OCI-LY7 (cell line): ENCODE measurements around the gene ANKRD44. TPM values are rescaled to one million over a fixed set of nuclear protein-coding genes. Genes with fewer than 3 reads are reported as not detected.

Source experiments
- BruUV-seq: library from RNA; stranded (reverse); fragments of 400-500 nt; replicated peaks from 2 replicates; lab custom pipeline; 2021; lab: Mats Ljungman, UMichigan
- CTCF ChIA-PET: fragments of 300-600 bp; sonication (Branson Sonifier 250); formaldehyde crosslinking; loops from one replicate; lab custom pipeline; 2022; ENCODE audit warnings: antibody characterized with exemption; ENCODE audit not compliant: unreplicated experiment; lab: Charles Lee
- POLR2A ChIA-PET: fragments of 300-600 bp; sonication (Branson Sonifier 250); formaldehyde crosslinking; loops from one replicate; lab custom pipeline; 2022; ENCODE audit warnings: antibody characterized with exemption; lab: Charles Lee
- DNase-seq: peaks from one replicate; pipeline ENCODE4 v3.0.0-alpha.2; 2015; ENCODE audit warnings: low spot score
- H2AFZ ChIP-seq: fragments of 200-600 bp; sonication (generic), shearing (Covaris generic); 2 replicates; pipeline ENCODE4 v1.6.1; 2014; ENCODE audit warnings: mild to moderate bottlenecking, antibody characterized with exemption, low read length, moderate library complexity
- H3K27ac ChIP-seq: fragments of 200-600 bp; sonication (generic); 2 replicates; pipeline ENCODE4 v1.5.1; 2014; ENCODE audit warnings: mixed run types, low read depth, mild to moderate bottlenecking, moderate library complexity, low read length, inconsistent platforms; ENCODE audit not compliant: poor library complexity, severe bottlenecking
- H3K36me3 ChIP-seq: fragments of 200-600 bp; sonication (generic); 2 replicates; pipeline ENCODE4 v1.6.1; 2014; ENCODE audit warnings: mild to moderate bottlenecking, antibody characterized with exemption, low read length, moderate library complexity, mixed read lengths; ENCODE audit not compliant: insufficient read depth
- H3K4me1 ChIP-seq: fragments of 200-600 bp; sonication (generic); 2 replicates; pipeline ENCODE4 v1.5.1; 2014; ENCODE audit warnings: mild to moderate bottlenecking, low read length; ENCODE audit not compliant: insufficient read depth, poor library complexity, severe bottlenecking
- H3K4me2 ChIP-seq: fragments of 200-600 bp; sonication (generic); 2 replicates; pipeline ENCODE4 v1.6.1; 2014; ENCODE audit warnings: mild to moderate bottlenecking, low read length
- H3K4me3 ChIP-seq: fragments of 200-600 bp; sonication (generic); 2 replicates; pipeline ENCODE4 v1.5.1; 2014; ENCODE audit warnings: mild to moderate bottlenecking, low read depth, low read length; ENCODE audit not compliant: poor library complexity, severe bottlenecking
- H3K79me2 ChIP-seq: fragments of 200-600 bp; sonication (generic); 2 replicates; pipeline ENCODE4 v1.6.1; 2016; ENCODE audit warnings: low read depth, mild to moderate bottlenecking, low read length, moderate library complexity, mixed read lengths; ENCODE audit not compliant: insufficient read depth
- H3K9me2 ChIP-seq: fragments of 200-600 bp; sonication (generic); 2 replicates; pipeline ENCODE4 v1.6.1; 2016; ENCODE audit warnings: mild to moderate bottlenecking, low read length, mixed read lengths; ENCODE audit not compliant: insufficient read depth
- H3K9me3 ChIP-seq: fragments of 200-600 bp; sonication (generic); 2 replicates; pipeline ENCODE4 v1.6.1; 2014; ENCODE audit warnings: mild to moderate bottlenecking, mixed run types, low read length, mixed read lengths
- H4K20me1 ChIP-seq: fragments of 200-600 bp; sonication (generic); 2 replicates; pipeline ENCODE4 v1.6.1; 2014; ENCODE audit warnings: mild to moderate bottlenecking, antibody characterized with exemption, low read length, moderate library complexity, mixed read lengths; ENCODE audit not compliant: insufficient read depth
- CTCF ChIP-seq: fragments of 200-600 bp; sonication (generic); conservative IDR thresholded peaks from 2 replicates; pipeline ENCODE4 v1.5.1; 2014; ENCODE audit warnings: mild to moderate bottlenecking, antibody characterized with exemption, low read length, moderate library complexity, mixed read lengths
- EZH2phosphoT487 ChIP-seq: fragments of 200-600 bp; sonication (generic); IDR thresholded peaks from 2 replicates; pipeline ENCODE4 v1.6.1; 2018; ENCODE audit warnings: low read depth, borderline replicate concordance, mild to moderate bottlenecking, mixed run types, antibody characterized with exemption, low read length, moderate library complexity, mixed read lengths
- intact Hi-C: fragments of 100-400 bp; cut with micrococcal nuclease; formaldehyde crosslinking; loops from one replicate; pipeline ENCODE4 v1.10.0; 2022; ENCODE audit not compliant: unreplicated experiment
- total RNA-seq, 2 experiments: library from RNA; depleted of rRNA in 1 of 2; stranded (reverse); fragments of >200 nt in 1 of 2; shearing (Covaris generic) in 1 of 2; gene quantifications; 2 replicates each; pipeline ENCODE4 v1.2.3, GENCODE V29; 2014 to 2022

The ANKRD44 gene
- total RNA-seq, 2 experiments from 2014 or later: 69.4 to 73.7 TPM

DNA sequence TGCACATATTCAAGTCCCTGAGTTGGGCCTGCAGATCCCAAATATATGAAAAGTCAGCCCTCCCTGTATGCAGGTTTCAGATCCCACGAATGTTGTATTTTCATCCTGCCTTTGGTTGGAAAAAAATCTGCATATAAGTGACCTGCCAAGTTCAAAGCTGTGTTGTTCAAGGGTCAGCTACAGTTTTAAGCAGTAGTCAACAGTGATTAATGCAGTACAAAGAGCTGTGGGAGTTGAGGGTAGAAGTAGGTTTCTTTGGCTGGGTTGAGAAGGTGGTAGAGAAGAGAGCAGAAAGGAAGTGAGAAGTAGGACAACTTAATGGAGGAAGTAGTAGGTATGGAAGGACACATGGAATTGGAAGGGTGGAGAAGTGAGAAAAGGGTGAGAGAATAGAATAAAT, 127.9 kb downstream of the ANKRD44 start:
- Histone ChIP-seq H3K4me1 (no peaks in the 10 kb centered on the region), H2AFZ (no peak overlapping the region), H3K9me2 (no peaks in the 10 kb centered on the region), H3K79me2 (no peaks in the 10 kb centered on the region), H3K4me2 (no peak overlapping the region), H3K36me3 (peaks cover 16% of the 10 kb centered on the region), H3K4me3 (no peak overlapping the region), H3K27ac (no peak overlapping the region), H3K9me3 (no peaks in the 10 kb centered on the region), H4K20me1 (no peaks in the 10 kb centered on the region)
- ChIA-PET POLR2A (interaction anchor here (1.2 to 1.4 kb wide), 3 partner anchors 16 to 125 kb away, joined by 3 to 5 read pairs (median 3); no protein-coding TSS in a partner anchor), CTCF (no interaction called here)
- TF ChIP-seq CTCF (no peak), EZH2phosphoT487 (no peak)
- no peak for DNase-seq
- no TSS peak for BruUV-seq
- intact Hi-C loops: no loop called here

- no peaks in the 10 kb centered on the region for H3K9me3 ChIP-seq
- H3K4me1 ChIP-seq: no peaks in the 10 kb centered on the region
- CTCF ChIA-PET: interaction anchor here (1.1 to 1.3 kb wide), 2 partner anchors 13 to 68 kb away, joined by 3 read pairs; no protein-coding TSS in a partner anchor
- POLR2A ChIA-PET: interaction anchor here (0.6 to 1.4 kb wide), 7 partner anchors 10 to 286 kb away, joined by 3 to 4 read pairs (median 3); no protein-coding TSS in a partner anchor
- H4K20me1 ChIP-seq: no peaks in the 10 kb centered on the region
- no peak overlapping the region for H3K27ac ChIP-seq
- no peaks in the 10 kb centered on the region for H3K9me2 ChIP-seq
- intact Hi-C loops: no loop called here
- no peak overlapping the region for H2AFZ ChIP-seq
- H3K79me2 ChIP-seq: no peaks in the 10 kb centered on the region
- no peak for TF ChIP-seq EZH2phosphoT487
- TF ChIP-seq CTCF: no peak
- BruUV-seq: no TSS peak
- H3K4me2 ChIP-seq: no peak overlapping the region
- DNase-seq: no peak
- H3K36me3 ChIP-seq: peaks cover 16% of the 10 kb centered on the region
- H3K4me3 ChIP-seq: no peak overlapping the region
These were observed 129.1 kb downstream of the ANKRD44 start for GRCh38 chr2:197181491-197181890.

DNA sequence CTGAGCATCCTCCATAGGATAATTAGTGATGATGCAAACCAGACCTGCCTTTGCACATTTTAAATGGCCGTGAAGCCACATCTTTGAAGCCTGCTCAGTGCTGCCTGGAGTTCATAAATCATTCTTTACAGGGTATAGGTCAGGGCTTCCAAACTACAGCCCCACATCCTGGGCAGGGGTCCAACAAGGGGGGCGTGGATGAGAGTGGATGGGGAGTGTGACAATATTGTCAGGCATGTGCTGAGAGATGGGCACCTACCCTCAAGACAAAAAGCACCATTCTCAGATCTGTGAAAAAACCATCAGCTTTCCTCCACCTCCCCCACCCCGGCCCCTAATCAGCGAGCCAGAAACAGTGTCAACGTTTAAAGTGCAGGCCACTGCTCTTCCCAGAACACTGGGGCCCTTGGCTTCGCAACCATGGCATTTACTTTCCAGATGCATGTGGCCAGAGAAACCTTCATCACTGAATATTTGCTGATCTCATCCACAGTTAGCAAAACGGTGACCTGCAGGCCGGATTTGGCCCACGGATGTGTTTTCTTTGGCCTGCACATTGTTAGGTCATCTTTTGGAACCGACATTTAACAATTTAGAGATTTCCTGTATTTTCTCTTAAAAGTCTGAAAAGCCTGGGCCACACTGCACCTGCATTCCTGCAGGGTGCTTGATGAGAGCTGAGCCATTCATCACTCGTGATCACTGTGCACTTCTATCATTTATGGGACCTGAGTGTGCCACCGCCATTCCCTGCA, 130.7 kb downstream of the ANKRD44 start:
- H3K36me3 ChIP-seq: peaks cover 3% of the 10 kb centered on the region; the same call in 1 of the 2 replicates
- no peaks in the 10 kb centered on the region for H3K4me1 ChIP-seq

More for the DNA sequence above, 130.7 kb downstream of the ANKRD44 start:
- Histone ChIP-seq H3K79me2 (no peaks in the 10 kb centered on the region), H3K4me3 (no peak overlapping the region), H3K4me2 (no peak overlapping the region), H3K9me3 (no peaks in the 10 kb centered on the region), H2AFZ (no peak overlapping the region), H3K27ac (no peak overlapping the region), H4K20me1 (no peaks in the 10 kb centered on the region), H3K9me2 (no peaks in the 10 kb centered on the region)
- DNase-seq: no peak
- CTCF ChIA-PET: no interaction called here
- intact Hi-C loops: no loop called here
- POLR2A ChIA-PET: interaction anchor here (0.5 to 1.3 kb wide), 4 partner anchors 11 to 196 kb away, joined by 3 to 8 read pairs (median 3); no protein-coding TSS in a partner anchor
- no TSS peak for BruUV-seq
- TF ChIP-seq CTCF (no peak), EZH2phosphoT487 (no peak)
